ENCODE measurements around the gene SGF29.
"Not testable (repeated sequence)": the region's sequence is repeated elsewhere in the genome, so short reads cannot be mapped to it uniquely, and the experiment has no call there.

SGF29 gene

DNA sequence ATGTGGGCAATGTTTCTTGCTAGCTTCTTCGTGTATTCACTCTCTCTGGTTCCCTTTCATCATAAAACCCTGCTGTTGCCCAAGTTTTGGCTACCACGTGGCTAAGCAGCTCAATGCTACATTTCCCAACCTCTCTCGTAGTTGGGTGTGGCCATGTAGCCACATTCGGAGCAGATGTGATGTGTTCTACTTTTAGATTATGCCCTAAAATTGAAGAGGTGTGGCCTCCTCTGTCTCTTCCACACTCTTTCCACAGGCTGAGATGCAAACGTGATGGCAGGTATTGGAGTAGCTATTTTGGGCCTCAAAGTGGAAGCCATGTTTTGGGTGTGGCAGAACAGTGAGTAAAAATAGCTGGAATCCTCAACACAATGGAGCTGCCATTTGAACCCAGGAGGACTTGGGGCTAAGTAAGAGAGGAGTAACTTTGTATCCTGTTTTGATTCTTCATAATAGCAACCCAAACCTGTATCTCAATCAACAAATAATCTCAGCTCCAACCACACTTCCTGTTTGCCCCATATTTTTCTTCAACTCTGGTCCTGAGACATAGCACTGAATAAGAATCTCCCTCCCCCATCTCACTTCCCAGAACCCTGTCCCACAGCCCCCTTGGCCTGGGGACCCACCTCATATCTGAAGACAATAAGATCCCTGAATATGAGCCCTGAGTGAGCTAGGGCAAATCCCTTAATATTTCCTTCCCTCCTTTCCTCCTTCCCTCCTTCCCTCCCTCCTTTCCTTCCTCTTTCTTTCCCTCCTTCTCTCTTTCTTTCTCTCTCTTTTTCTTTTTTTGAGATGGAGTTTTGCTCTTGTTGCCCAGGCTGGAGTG, 19.0 kb upstream of the SGF29 start:
- no peak for DNase-seq

DNA sequence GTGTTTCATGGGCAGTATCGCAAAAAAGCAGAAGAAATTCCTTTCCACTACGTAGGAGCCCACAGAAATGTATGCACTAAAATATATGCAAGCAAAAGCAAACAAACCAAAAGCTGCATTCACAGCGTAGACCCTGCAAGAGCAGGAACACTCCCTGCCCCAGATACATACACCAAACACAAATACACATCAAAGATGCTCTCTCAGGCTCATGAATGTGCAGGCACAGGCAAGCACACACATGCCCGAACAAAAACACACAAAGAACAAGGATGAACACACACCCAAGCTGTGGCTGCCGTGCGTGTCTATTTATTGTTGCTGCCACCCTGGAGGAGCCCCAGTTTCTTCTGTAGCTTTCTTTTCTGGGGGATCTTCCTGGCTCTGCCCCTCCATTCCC, 16.6 kb upstream of the SGF29 start:
- no peak for DNase-seq

DNA sequence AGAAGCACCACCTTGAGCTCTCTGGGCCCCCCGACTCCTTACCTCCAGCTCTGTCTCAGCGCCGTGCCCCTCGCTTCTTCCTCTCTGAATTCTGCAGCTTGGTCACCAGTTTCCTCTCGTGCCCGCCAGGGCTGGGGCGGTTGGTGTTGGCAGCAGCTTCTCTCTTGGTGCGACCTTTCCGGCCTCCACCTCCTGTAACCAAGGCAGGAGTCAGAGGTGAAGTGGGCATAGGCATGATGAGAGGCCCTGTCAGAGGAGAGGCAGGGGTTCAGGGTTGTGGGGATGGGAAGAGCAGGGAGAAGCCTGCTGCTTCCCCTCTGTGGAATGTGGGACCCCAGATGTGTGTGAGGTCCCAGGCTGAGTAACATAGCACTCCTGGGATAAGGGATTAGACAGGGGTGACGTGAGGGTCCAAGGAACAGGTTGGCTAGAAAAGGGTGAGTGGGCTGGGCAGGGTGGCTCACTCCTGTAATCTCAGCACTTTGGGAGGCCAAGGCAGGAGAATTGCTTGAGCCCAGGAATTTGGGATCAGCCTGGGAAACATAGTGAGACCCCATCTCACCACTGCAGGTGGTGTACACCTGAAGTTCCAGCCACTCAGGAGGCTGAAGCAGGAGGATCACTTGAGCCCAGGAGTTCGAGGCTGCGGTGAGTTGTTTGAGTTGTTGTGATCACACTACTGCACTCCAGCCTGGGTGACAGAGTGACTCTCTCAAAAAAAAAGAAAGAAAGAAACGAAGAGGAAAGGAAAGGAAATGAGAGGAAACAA, 15.6 kb upstream of the SGF29 start:
- DNase-seq: no peak

DNA sequence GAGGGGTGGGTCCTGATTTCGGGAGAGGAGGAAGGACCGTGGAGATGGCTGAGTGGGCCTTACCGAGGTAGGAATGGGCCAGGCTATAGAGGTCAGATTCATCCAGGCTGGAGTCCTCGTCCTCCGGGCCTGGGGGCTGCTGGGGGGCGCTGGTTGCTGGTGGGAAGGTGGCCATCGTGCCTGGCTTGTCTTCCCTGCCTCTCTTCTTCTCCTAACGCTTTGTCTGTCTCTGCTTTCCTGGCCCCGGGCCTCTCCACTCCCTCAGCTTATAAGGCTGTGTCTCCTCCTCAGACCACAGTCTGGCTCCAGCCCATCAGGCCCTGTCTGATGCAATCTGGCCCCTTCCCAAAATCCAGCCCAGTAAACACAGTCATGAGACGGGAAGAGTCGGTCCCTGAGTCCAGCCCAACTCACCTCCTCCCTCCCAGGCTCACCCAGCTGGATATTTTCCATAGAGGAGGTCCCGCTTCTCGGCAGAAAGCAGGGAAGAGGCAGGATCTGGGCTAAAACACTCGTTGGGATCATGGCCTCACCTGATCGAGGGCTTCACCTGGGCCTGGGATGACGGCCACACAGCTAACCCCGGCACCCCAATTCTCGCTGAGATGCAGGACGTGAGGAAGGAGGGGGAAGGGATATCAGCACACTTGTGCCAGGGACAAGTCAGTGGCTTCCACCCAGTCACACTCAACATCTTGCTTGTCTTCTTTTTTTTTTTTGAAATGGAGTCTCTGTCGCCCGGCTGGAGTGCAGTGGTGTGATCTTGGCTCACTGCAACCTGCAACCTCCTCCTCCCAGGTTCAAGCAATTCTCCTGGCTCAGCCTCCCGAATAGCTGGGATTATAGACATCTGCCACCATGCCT, 14.8 kb upstream of the SGF29 start, which contains the start of gene NUPR1:
TSS of gene NUPR1 (minus strand) at position 242 of the 864 bp plus-strand sequence. CDS start at position 175, 67 bp downstream.
- DNase-seq: peak; percentile 71

DNA sequence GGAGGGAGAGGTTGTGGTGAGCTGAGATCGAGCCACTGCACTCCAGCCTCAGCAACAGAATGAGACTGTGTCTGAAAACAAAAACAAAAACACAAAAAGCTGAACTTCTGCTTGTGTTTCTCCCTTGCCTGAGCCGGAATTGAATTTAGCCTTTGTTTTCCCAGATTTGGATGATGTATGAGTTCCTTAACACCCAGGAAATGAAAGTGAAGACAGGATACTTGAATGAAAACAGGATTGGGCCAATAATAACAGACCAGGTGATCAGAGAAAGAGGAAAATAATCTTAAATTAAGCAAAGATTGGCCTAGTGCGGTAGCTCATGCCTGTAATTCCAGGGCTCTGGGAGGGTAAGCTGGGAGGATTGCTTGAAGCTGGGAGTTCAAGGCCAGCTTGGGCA, 13.4 kb upstream of the SGF29 start:
- DNase-seq: no peak

DNA sequence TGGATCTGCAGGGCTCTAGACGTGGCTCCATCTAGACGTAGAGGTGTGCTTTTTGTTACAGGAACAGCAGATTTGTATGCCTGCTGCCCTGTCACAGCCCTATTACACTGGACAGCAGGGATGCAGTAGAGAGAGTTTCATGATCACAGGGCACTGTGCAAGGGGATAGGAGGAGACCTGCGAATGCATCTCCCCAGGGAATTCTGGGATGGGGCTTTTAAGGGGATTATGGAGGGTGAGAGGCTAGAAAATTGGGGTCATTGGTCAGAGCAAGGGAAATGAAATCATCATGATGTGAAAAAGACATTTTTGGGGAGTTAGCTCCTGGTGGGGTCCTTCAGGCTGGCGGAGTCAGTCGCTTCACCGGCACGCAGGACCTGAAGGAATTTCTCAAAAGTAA, 11.1 kb upstream of the SGF29 start:
- DNase-seq: no peak

DNA sequence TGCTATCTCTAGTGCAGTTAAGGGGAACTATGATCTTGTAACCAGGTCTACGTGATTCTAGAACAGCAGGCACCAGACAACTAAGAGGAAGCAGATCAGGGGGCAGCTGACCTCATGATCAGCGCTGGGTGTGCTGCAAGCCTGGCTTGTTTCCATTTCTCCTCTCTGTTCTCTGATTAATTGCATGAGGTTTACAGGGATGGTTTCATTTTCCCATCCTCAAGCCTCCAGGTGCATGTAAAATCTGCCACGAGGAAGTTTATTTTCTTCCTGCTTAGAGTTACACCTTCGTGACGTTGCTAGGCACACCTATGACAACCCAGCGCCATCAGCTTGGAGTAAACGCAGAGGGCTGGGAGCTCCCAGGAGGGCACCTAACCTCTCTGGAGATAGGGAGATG, 10.6 kb upstream of the SGF29 start:
- DNase-seq: no peak

DNA sequence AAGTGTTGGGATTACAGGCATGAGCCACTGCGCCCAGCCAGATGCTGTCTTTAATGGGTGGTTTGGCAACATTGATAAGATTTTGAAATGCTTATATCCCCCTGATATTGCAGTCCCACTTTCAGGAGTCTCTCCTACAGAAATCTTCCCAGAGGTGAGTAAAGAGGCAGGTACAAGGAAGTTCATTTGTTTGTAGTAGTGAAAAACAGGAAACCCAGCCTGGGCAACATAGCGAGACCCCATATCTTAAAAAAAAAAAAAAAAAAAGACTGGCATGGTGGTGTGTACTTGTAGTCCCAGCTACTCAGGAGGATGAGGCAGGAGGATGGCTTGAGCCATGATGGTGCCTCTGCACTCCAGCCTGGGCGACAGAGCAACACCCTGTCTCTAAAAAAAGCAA, 8.7 kb upstream of the SGF29 start:
- no peak for DNase-seq

DNA sequence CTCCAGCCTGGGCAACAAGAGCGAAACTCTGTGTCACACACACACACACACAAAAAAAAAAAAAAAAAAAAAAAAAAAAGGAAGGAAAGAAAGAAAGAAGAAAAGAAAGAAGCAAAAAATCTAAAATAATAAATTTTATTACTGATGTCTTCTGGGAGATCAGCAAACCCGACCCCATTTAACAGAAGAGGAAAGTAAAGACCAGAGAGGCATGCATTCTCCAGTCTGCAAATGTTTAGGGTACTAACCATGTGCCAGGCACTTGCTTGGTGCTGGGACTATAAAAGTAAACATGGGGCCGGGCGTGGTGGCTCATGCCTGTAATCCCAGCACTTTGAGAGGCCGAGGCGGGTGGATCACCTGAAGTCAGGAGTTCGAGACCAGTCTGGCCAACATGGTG, 7.8 kb upstream of the SGF29 start:
- DNase-seq: not testable (repeated sequence)

DNA sequence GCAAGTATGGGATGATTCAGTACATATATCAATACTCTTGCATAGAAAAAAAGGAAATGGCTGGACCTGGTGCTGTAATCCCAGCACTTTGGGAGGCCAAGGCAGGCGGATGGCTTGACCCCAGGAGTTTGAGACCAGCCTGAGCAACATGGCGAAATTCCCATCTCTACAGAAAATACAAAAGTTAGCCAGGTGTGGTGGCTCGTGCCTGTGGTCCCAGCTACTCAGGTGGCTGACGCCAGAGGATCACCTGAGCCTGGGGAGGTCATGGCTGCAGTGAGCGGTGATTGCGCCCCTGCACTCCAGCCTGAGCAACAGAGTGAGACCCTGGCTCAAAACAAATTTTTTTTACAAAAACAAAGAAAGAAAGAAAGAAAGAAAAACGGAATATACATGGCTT, 7.1 kb upstream of the SGF29 start:
- no peak for DNase-seq

DNA sequence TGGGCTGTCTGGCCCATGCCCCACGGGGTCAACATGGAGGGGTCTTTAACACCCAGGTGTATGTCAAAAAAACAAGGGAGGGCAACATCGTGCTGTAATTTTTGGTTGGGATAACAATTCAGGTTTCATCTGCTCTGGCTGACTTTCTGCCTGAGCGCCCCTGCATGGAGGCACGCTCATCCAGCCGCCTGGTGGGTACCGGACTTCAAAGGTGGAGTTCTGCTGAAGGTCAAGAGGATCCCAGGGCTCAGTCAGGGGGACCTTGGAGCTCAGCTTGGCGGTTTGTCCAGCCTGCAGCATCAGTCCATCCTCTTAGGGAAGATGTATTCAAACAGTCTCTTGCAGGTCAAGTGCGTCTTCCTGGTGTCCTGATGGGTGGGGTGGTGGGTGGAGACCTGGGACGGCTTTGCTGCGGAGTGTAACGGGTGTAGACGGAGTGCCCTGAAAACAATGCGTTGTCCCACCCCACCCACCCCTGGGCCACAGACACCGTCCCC, 5.4 kb upstream of the SGF29 start:
- no peak for DNase-seq

DNA sequence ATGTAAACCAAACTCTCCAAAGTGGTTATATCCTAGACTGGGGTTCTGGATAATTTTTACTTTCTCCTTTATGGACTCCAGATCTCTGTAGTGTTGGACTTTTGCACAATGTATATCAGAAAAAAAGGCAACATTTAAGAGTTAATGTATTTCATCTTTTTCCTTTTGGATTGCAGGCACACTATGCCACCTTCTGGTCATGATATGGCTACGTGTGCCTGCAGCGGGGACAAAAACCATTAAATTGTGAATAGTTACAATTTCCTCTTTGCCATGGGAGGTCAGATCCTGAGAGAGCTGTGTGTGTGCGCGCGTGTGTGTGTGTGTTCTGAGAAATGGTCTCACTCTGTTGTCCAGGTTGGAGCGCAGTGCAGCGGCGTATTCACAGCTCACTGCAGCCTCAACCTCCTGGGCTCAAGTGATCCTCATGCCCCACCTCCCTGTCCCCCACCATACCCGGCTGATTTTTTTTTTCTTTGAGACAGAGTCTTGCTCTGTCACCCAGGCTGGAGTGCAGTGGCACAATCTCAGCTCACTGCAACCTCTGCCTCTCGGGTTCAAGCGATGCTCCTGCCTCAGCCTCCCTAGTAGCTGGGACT, 4.3 kb upstream of the SGF29 start:
- no peak for DNase-seq

DNA sequence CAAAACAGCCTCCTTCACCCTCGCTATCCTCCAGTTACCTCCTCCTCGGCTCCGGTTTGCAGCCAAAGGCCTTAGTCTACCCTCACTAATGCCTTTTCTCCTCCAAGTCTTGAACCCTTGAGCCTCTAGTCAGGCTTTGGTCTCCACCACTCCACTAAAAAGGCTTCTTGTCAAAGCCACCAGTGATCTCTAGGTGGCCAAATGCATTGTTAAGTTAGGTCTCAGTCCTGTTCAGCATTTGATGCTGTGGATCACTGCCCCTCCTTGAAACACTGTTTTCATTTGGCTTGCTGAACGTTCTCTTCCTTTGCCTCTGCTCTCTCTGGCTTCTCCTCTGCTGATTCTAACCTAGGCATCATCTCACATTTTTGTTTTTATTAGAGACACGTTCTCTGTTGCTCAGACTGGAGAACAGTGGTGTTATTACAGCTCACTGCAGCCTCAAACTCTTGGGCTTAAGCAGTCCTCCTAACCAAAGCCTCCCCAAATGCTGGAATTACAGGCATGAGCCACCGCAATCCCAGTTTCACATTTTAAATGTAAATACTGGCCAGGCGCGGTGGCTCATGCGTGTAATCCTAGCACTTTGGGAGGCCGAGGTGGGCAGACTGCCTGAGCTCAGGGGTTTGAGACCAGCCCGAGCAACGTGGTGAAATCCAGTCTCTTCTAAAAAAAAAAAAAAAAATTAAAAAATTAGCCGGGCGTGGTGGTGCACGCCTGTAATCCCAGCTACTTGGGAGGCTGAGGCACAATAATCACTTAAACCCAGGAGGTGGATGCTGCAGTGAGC, 1.1 kb downstream of the SGF29 start:
- no peak for DNase-seq

DNA sequence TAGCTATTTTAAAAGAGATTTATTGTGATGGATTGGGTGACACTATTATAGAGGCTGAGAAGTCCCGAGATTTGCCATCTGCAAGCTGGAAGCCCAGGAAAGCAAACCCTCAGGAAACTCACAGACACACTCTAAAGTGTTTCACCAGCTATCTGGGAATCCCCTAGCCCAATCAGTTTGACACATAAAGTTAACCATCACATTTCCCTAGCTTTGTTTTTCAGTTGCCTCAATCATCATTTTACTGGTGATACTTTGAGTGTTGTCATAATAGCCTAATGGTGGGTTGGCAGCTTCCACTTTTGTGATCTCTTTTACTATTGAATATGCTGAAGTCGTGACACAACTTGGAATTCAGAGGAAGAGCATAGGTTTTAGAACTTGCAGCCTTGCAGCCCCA, 1.8 kb downstream of the SGF29 start:
- DNase-seq: no peak

DNA sequence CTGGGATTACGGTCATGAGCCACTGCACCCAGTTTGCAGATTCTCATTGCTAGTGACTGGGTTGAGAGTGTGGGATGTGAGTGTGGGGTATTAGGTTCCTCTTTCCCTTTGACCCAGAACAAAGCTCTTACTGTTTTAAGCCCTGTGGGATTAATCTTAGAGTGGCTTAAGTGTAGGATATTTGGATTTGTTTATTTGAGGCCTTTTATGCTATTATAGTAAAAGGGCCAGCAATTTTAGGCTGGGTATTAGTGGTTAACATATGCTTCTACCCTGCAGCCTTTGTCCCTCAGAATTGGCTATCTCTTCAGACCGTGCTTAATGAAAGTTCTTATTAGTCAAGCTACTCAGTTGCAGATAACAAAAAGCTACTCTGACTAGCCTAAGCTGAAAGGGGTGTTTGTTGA, 3.2 kb downstream of the SGF29 start:
- no peak for DNase-seq

DNA sequence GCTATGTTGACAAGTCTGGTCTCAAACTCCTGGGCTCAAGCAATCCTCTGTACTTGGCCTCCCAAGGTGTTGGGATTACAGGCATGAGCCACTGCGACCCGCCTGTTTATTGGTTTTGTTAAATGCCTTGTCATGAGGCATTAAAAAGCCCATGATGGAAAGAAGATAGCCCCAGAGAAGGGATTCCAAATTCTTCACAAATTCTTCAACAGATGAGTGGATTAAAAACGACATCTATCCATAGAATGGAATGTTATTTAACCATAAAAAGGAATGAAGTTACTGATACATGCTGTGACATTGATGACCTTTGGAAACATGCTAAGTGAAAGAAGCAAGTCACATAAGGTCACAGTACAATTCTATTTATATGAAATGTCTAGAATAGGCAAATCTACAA, 4.7 kb downstream of the SGF29 start:
- DNase-seq: no peak

DNA sequence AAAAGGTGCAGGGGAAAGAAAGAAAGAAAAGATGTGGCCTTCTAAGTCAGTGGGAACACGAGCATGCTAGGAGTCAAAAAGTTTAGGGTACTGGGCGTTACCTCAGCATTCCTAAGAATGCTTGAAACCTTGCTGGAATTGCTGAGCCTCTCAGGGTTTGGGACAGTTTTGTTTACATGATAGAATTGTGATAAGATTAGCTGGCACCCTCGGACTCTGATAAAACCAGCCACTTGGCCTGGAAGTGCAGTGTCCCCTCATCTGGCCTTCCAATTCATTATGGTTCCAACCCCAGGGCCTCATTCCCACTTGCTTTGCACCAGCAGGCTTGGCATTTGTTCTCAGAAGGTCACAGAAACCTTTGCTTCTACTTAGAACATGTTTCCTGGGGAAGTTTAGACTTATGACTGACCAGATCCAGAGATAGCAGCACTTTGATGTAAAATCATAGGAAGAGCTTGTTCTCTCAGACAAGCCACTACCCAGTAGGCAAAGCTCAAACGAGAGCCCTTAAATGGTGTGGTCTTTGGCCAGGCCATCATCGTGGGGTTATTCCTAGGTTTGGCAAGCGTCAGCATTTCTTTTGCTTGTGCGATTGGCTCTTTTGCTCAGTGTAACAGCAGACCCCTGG, 8.0 kb downstream of the SGF29 start:
- no peak for DNase-seq

DNA sequence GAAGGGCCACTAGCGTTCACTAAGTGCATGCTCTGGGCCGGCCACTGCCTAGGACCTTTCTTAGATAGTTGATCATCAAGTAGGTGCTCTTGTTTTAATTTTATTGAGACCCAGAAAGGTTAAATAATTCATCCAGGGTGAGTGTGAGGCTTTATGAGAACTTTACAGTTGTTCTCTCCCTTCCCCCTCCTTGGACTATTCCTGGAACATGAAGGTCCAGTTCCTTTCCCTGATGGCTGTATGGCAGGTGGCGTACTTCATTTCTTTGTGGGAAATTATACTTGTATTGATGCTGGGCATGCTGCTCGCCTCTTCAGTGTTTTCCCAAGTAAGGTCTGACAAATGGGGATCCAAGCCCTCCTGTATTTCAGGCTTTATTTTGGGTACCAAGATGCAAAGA, 8.5 kb downstream of the SGF29 start:
- no peak for DNase-seq

DNA sequence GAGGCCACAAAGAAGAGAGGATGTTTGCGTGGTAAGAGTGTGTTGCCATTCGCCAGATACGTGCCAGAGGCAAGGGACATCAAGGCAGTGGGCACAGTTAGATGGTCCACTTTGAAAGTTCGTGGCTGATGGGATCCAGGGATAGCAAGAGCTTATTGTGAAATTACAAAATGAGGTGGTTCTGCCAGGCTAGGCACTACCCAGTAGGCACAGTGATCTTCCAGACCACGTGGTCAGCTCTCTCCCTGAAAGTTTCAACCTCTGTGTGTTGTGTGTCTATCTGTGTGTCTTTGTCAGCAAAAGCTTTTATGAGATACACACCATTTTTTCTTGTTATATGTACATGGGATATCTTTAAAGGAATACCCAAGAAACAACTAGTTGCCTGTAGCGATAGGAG, 9.5 kb downstream of the SGF29 start:
- no peak for DNase-seq

DNA sequence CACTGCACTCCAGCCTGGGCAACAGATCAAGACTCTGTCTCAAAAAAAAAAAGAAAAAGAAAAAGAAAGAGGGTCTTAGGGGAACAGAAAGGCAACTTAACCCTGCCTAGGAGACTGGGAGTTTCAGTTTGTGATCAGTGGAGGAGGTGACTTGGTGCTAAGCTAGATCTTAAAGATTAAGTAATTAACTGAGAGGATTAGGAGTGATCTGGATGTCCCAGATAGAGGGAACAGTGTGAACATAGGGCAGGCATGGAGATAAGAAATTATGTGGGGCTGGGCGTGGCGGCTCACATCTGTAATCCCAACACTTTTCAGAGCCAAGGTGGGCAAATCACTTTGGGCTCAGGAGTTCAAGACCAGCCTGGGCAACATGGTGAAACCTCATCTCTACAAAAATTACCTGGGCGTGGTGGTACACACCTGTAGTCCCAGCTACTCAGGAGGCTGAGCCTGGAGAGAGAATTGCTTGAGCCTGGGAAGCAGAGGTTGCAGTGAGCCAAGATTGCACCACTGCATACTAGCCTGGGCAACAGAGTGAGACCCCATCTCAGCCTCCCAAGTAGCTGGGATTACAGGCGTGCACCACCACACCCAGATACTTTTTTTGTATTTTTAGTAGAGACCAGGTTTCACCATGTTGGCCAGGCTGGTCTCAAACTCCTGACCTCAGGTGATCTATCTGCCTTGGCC, 12.7 kb downstream of the SGF29 start:
- not testable (repeated sequence) for DNase-seq

DNA sequence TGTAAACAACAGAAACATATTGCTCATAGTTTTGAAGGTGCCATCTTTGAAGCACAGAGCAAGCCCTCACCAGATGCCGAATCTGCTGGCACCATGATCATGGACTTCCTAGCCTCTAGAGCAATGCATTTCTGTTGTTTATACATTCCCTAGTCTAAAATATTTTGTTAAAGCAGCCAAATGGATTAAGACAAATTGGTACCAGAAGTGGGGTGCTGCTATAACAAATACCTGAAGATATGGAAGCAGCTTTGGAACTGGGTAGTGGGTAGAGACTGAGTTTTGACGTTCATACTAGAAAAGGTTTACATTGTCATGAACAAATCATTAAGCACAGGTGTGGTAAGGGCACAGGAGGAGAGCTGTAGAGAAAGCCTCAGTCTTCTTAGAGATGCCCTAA, 13.6 kb downstream of the SGF29 start:
- no peak for DNase-seq

Data from midbrain (tissue), 1 donor.